Activated CD4-positive, alpha-beta T cell treated with anti-CD3 and anti-CD28 coated beads for 36 hours (primary cell): ENCODE results near the gene ORC1. TPM values are rescaled to one million over a fixed set of nuclear protein-coding genes. Genes with fewer than 3 reads are reported as not detected.
A peak's percentile ranks its signal among the peaks of the same experiment; 100 is the strongest.

Experiments
- ATAC-seq: fragments of 200-7000 bp; cut with Tn5 transposase; one replicate; pipeline ENCODE4 v1.10.0; 2021; ENCODE audit warnings: mild to moderate bottlenecking, moderate library complexity
- CTCF ChIA-PET: fragments of 350-600 bp; sonication (Branson Sonifier 250); formaldehyde crosslinking; loops from one replicate; lab custom pipeline; 2021; ENCODE audit warnings: antibody characterized with exemption; lab: Charles Lee
- POLR2A ChIA-PET: fragments of 350-600 bp; sonication (Branson Sonifier 250); formaldehyde crosslinking; loops from one replicate; lab custom pipeline; 2021; ENCODE audit warnings: antibody characterized with exemption, inconsistent platforms; lab: Charles Lee
- DNase-seq: peaks from one replicate; pipeline ENCODE4 v3.0.0-alpha.2; 2020
- H3K27ac Mint-ChIP-seq: one replicate; pipeline ENCODE4 v1.8.0; 2021; ENCODE audit warnings: mixed read lengths
- H3K27me3 Mint-ChIP-seq: one replicate; pipeline ENCODE4 v1.8.0; 2021; ENCODE audit warnings: mixed read lengths
- H3K36me3 Mint-ChIP-seq: one replicate; pipeline ENCODE4 v1.8.0; 2021; ENCODE audit warnings: low read depth, mixed read lengths
- H3K4me1 Mint-ChIP-seq: one replicate; pipeline ENCODE4 v1.8.0; 2021; ENCODE audit warnings: mixed read lengths
- H3K4me3 Mint-ChIP-seq: one replicate; pipeline ENCODE4 v1.8.0; 2021; ENCODE audit warnings: mild to moderate bottlenecking, moderate library complexity, mixed read lengths
- H3K9me3 Mint-ChIP-seq: one replicate; pipeline ENCODE4 v1.8.0; 2021; ENCODE audit warnings: low read depth, mixed read lengths
- intact Hi-C, 2 experiments: fragments of 100-400 bp; cut with DNase I in 1 of 2; cut with micrococcal nuclease in 1 of 2; formaldehyde crosslinking; loops; one replicate each; pipeline versions ENCODE4 v1.14.2 to v1.15.1; 2022 to 2024; cut with DNase I, micrococcal nuclease
- total RNA-seq, 2 experiments: library from RNA; stranded (reverse); gene quantifications; one replicate each; pipeline ENCODE4 v1.2.3, GENCODE V29; 2021

Gene ORC1
- total RNA-seq, 2 experiments from 2014 or later: 51.0 to 57.9 TPM

DNA sequence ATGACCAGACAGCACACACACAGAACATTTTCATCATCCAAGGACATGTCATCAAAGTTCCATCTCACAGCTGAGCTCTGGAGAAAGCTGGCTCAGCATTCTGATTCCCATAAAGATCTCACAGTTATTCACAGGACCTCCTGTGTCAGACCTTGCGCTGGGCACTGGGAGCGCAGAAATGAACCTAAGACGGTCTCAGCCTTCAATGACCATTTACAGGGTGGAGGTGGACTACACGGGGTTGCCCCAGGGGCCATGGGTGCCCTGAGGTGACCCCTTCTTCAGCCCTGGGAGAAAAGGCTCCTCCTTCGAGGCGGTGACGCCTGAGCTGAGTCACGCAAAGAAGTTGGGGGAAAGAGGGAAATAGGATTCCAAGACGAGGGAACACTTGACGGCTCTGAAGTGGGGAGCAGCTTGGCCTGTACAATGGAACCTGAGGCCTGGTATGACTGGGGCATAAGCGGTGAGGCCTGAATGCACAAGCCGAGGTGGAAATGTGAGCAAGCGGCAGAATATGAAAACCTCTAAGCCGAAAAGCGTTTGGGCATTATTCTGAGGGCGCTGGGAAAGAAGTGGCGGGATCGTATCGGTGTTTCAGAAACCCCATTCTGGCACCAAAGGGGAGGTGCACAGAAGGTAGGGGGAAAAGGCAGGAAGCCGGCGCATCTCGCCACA lies 39.0 kb downstream of the ORC1 start:
- H3K27me3 Mint-ChIP-seq: no peaks in the 10 kb centered on the region
- no peak for ATAC-seq
- peak overlapping the region; percentile 94 for H3K4me3 Mint-ChIP-seq
- peak overlapping the region; percentile 93 for H3K27ac Mint-ChIP-seq
- DNase-seq: peak; percentile 46
- H3K36me3 Mint-ChIP-seq: peaks cover 34% of the 10 kb centered on the region
- CTCF ChIA-PET: interaction anchor here (0.9 to 3.4 kb wide), 3 partner anchors 16 to 321 kb away, joined by 4 to 9 read pairs (median 4); no protein-coding TSS in a partner anchor
- H3K4me1 Mint-ChIP-seq: peaks cover 44% of the 10 kb centered on the region
- POLR2A ChIA-PET: interaction anchor here (1.5 to 3.7 kb wide), 2 partner anchors 39 to 310 kb away, joined by 8 to 10 read pairs; partner anchors contain the start of genes BTF3L4, ORC1, PRPF38A and TXNDC12
- intact Hi-C loops: loop anchor here (2.0 to 10.0 kb wide), 9 partner anchors 223 to 1582 kb away; partner anchors contain the start of genes CPT2 (in 1 of the 2), EPS15 (in 1 of the 2), IFT25 (in 1 of the 2) and LRRC42 (in 1 of the 2)
- H3K9me3 Mint-ChIP-seq: no peaks in the 10 kb centered on the region

- intact Hi-C loops: loop anchor here in 1 of 2 experiments (2.0 to 10.0 kb wide), 2 partner anchors 830 to 962 kb away; partner anchors contain the start of gene CPT2
- peaks cover 32% of the 10 kb centered on the region for H3K36me3 Mint-ChIP-seq
- H3K27ac Mint-ChIP-seq: peak overlapping the region; percentile 79
- H3K9me3 Mint-ChIP-seq: no peaks in the 10 kb centered on the region
- peaks cover 44% of the 10 kb centered on the region for H3K4me1 Mint-ChIP-seq
- H3K27me3 Mint-ChIP-seq: no peaks in the 10 kb centered on the region
- peak; percentile 42 for DNase-seq
- ATAC-seq: no peak
- ChIA-PET POLR2A (interaction anchor here (3.7 kb wide), 1 partner anchor 40 kb away, joined by 10 read pairs; the partner anchor contains the start of genes ORC1 and PRPF38A), CTCF (interaction anchor here (3.4 kb wide), 1 partner anchor 322 kb away, joined by 9 read pairs; no protein-coding TSS in a partner anchor)
- peak overlapping the region; percentile 94 for H3K4me3 Mint-ChIP-seq
Observed at GRCh38 chr1:52364235-52364839, 39.9 kb downstream of the ORC1 start.

DNA sequence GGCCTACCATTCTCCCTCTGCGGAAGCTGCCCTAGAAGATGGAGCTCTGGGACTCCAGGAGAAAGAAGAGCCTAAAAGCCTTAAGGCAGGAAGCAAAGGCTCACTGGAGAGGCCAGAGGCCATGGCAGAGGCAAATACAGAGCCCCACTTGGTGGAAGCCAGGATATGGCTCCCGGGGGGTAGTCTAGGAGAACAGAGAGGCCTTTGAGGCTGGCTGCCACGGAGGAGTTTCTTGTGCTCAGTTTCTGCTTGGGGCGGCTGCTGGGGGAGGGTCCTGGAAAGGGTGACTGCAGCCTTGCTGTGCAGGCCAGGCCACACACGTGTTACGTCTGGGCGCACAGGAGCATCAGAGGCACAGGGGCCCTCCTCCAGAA lies 43.6 kb downstream of the ORC1 start:
- ChIA-PET CTCF (no interaction called here), POLR2A (interaction anchor here (0.5 to 0.6 kb wide), 2 partner anchors 130 to 1119 kb away, joined by 3 to 4 read pairs; no protein-coding TSS in a partner anchor)
- Mint-ChIP-seq H3K27me3 (no peaks in the 10 kb centered on the region), H3K27ac (no peak overlapping the region), H3K36me3 (peaks cover 60% of the 10 kb centered on the region), H3K4me3 (no peak overlapping the region), H3K9me3 (no peaks in the 10 kb centered on the region), H3K4me1 (peaks cover 24% of the 10 kb centered on the region)
- ATAC-seq (no peak), DNase-seq (no peak)
- intact Hi-C loops: loop anchor here in 1 of 2 experiments (10.0 kb wide), 1 partner anchor 834 kb away; the partner anchor contains the start of gene CPT2

GRCh38 chr1:52359676-52360594 lies 44.3 kb downstream of the ORC1 start:
- peaks cover 61% of the 10 kb centered on the region for H3K36me3 Mint-ChIP-seq
- H3K9me3 Mint-ChIP-seq: no peaks in the 10 kb centered on the region
- CTCF ChIA-PET: interaction anchor here (0.6 kb wide), 1 partner anchor 46 kb away, joined by 3 read pairs; no protein-coding TSS in a partner anchor
- H3K4me3 Mint-ChIP-seq: no peak overlapping the region
- no peak for ATAC-seq
- intact Hi-C loops: loop anchor here in 1 of 2 experiments (10.0 kb wide), 1 partner anchor 835 kb away; the partner anchor contains the start of gene CPT2
- peaks cover 22% of the 10 kb centered on the region for H3K4me1 Mint-ChIP-seq
- POLR2A ChIA-PET: interaction anchor here (0.6 kb wide), 1 partner anchor 131 kb away, joined by 3 read pairs; no protein-coding TSS in a partner anchor
- DNase-seq: no peak
- no peak overlapping the region for H3K27ac Mint-ChIP-seq
- no peaks in the 10 kb centered on the region for H3K27me3 Mint-ChIP-seq

- H3K4me1 Mint-ChIP-seq: peaks cover 12% of the 10 kb centered on the region
- DNase-seq (no peak), ATAC-seq (no peak)
- ChIA-PET CTCF (no interaction called here), POLR2A (no interaction called here)
- no peaks in the 10 kb centered on the region for H3K9me3 Mint-ChIP-seq
- intact Hi-C loops: no loop called here
- no peak overlapping the region for H3K27ac Mint-ChIP-seq
- H3K4me3 Mint-ChIP-seq: no peak overlapping the region
- peaks cover 63% of the 10 kb centered on the region for H3K36me3 Mint-ChIP-seq
- H3K27me3 Mint-ChIP-seq: no peaks in the 10 kb centered on the region
Observed at GRCh38 chr1:52358851-52359497, 45.2 kb downstream of the ORC1 start.

- Mint-ChIP-seq H3K4me3 (no peak overlapping the region), H3K27me3 (no peaks in the 10 kb centered on the region), H3K4me1 (peaks cover under 1% of the 10 kb centered on the region), H3K36me3 (peaks cover 57% of the 10 kb centered on the region), H3K9me3 (no peaks in the 10 kb centered on the region), H3K27ac (no peak overlapping the region)
- CTCF ChIA-PET: no interaction called here
- intact Hi-C loops: no loop called here
- DNase-seq (no peak), ATAC-seq (no peak)
- POLR2A ChIA-PET: no interaction called here
Observed at GRCh38 chr1:52357397-52357796, 46.8 kb downstream of the ORC1 start.

DNA sequence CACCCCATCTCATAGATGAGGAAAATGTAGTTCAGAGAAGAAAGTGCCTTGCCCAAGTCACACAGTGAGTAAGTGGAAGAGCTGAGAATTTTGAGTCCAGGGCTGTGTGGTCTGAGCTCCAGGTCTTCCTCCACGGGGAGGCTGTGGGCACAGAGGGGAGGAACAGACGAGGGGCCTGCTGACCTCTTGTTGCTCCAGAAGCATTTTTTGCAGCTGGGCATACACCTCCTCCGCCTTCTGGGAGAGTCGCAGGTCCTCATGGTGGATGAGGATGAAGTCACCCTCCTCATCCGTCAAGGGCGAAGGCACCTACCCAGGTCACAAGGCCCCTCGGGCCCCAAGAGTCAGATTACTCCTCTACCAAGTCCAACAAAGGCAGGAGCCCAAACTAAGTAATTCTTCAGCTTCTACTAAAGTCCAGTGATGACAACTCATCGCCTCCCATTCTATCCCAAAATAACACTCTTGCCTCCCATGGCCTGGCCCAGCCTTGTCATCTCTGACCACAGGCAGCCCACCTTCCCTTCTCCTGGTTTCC lies 47.3 kb downstream of the ORC1 start:
- peaks cover 56% of the 10 kb centered on the region for H3K36me3 Mint-ChIP-seq
- POLR2A ChIA-PET: no interaction called here

DNA sequence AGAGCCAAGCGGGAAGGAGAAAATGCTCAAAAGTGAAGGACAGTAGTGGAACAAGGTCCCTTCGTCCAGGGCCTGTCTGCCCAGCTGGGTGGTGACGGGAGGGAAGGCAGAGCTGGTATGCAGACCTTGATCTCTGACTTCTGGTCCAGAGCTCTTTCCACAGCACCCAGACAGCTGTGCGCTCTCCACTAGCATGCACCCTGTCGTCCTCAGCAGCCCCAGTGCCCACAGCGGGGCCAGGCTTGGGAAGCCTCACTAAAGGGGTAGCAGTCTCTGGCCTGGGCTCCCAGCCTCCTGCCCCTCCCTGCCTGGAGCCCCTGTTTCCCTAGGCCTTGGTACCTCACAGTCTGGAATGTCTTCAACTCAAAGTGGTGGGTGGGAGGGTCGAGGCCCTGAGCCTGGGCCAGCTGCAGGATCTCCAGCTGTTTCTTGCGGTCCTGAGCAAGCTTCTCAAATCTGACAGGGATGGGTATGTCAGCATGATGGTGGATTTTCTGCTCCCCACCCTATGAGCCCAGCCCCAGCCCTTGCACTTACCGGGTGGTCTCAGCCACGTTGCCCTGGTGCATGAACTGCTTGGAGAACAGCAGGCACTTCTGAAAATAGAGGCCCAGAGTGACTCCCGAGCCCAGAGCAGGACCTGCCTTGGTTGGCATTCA lies 48.2 kb downstream of the ORC1 start:
- no peaks in the 10 kb centered on the region for H3K27me3 Mint-ChIP-seq
- no peak for DNase-seq
- no peaks in the 10 kb centered on the region for H3K4me1 Mint-ChIP-seq
- no peak overlapping the region for H3K4me3 Mint-ChIP-seq
- POLR2A ChIA-PET: interaction anchor here (0.9 kb wide), 1 partner anchor 9 kb away, joined by 3 read pairs; no protein-coding TSS in a partner anchor
- intact Hi-C loops: no loop called here
- CTCF ChIA-PET: no interaction called here
- ATAC-seq: no peak
- H3K9me3 Mint-ChIP-seq: no peaks in the 10 kb centered on the region
- H3K27ac Mint-ChIP-seq: no peak overlapping the region
- peaks cover 50% of the 10 kb centered on the region for H3K36me3 Mint-ChIP-seq

More for the DNA sequence above, 47.3 kb downstream of the ORC1 start:
- ATAC-seq (no peak), DNase-seq (no peak)
- H3K4me3 Mint-ChIP-seq: no peak overlapping the region
- intact Hi-C loops: no loop called here
- no peaks in the 10 kb centered on the region for H3K4me1 Mint-ChIP-seq
- no peaks in the 10 kb centered on the region for H3K9me3 Mint-ChIP-seq
- CTCF ChIA-PET: no interaction called here
- H3K27me3 Mint-ChIP-seq: no peaks in the 10 kb centered on the region
- peak overlapping the region; percentile 17 for H3K27ac Mint-ChIP-seq

- no peak overlapping the region for H3K27ac Mint-ChIP-seq
- peaks cover 48% of the 10 kb centered on the region for H3K36me3 Mint-ChIP-seq
- ATAC-seq: no peak
Observed at GRCh38 chr1:52355436-52355835, 48.8 kb downstream of the ORC1 start.

GRCh38 chr1:52352690-52353089 lies 51.5 kb downstream of the ORC1 start:
- intact Hi-C loops: no loop called here
- H3K27ac Mint-ChIP-seq: peak overlapping the region; percentile 13
- H3K4me3 Mint-ChIP-seq: no peak overlapping the region
- no peaks in the 10 kb centered on the region for H3K4me1 Mint-ChIP-seq
- H3K36me3 Mint-ChIP-seq: peaks cover 35% of the 10 kb centered on the region
- DNase-seq: no peak
- ATAC-seq: no peak
- POLR2A ChIA-PET: no interaction called here
- H3K9me3 Mint-ChIP-seq: no peaks in the 10 kb centered on the region
- no peaks in the 10 kb centered on the region for H3K27me3 Mint-ChIP-seq
- CTCF ChIA-PET: no interaction called here

More at GRCh38 chr1:52355436-52355835, 48.8 kb downstream of the ORC1 start:
- no peak for DNase-seq
- POLR2A ChIA-PET: interaction anchor here (0.9 kb wide), 1 partner anchor 8 kb away, joined by 3 read pairs; no protein-coding TSS in a partner anchor
- no peaks in the 10 kb centered on the region for H3K9me3 Mint-ChIP-seq
- CTCF ChIA-PET: no interaction called here
- no peak overlapping the region for H3K4me3 Mint-ChIP-seq
- H3K27me3 Mint-ChIP-seq: no peaks in the 10 kb centered on the region
- intact Hi-C loops: no loop called here
- no peaks in the 10 kb centered on the region for H3K4me1 Mint-ChIP-seq
